ENCODE measurements around the gene SPOP. TPM values are rescaled to one million over a fixed set of nuclear protein-coding genes. Genes with fewer than 3 reads are reported as not detected.

SPOP gene
- total RNA-seq, 1 donor from 2014 or later = 63.9 TPM

GRCh38 chr17:49690256-49690655 lies 12.4 kb upstream of the SPOP start:
- Mint-ChIP-seq H3K36me3 (ENCODE audit: unreplicated experiment) (no peaks in the 10 kb centered on the region), H3K27ac (ENCODE audit: unreplicated experiment) (no peak overlapping the region), H3K4me3 (ENCODE audit: unreplicated experiment) (no peak overlapping the region), H3K27me3 (ENCODE audit: unreplicated experiment) (no peaks in the 10 kb centered on the region), H3K9me3 (ENCODE audit: unreplicated experiment) (no peaks in the 10 kb centered on the region), H3K4me1 (ENCODE audit: unreplicated experiment) (peaks cover 16% of the 10 kb centered on the region)
- DNase-seq (ENCODE audit: extremely low spot score, unreplicated experiment) = no peak
- no peak for TF ChIP-seq CTCF (IDR thresholded peaks at IDR 0.05)

- DNase-seq (ENCODE audit: extremely low spot score, unreplicated experiment) = no peak
- Mint-ChIP-seq H3K4me3 (ENCODE audit: unreplicated experiment) (no peak overlapping the region), H3K27me3 (ENCODE audit: unreplicated experiment) (no peaks in the 10 kb centered on the region), H3K4me1 (ENCODE audit: unreplicated experiment) (peaks cover 16% of the 10 kb centered on the region), H3K27ac (ENCODE audit: unreplicated experiment) (peak overlapping the region; percentile 12), H3K9me3 (ENCODE audit: unreplicated experiment) (no peaks in the 10 kb centered on the region), H3K36me3 (ENCODE audit: unreplicated experiment) (no peaks in the 10 kb centered on the region)
- TF ChIP-seq CTCF (IDR thresholded peaks at IDR 0.05) = no peak
Measured at GRCh38 chr17:49688848-49689247, 11.0 kb upstream of the SPOP start.

GRCh38 chr17:49687878-49688491 lies 10.1 kb upstream of the SPOP start:
- Mint-ChIP-seq H3K36me3 (ENCODE audit: unreplicated experiment) (no peaks in the 10 kb centered on the region), H3K27ac (ENCODE audit: unreplicated experiment) (peak overlapping the region; percentile 78), H3K9me3 (ENCODE audit: unreplicated experiment) (no peaks in the 10 kb centered on the region), H3K4me1 (ENCODE audit: unreplicated experiment) (peaks cover 16% of the 10 kb centered on the region), H3K4me3 (ENCODE audit: unreplicated experiment) (no peak overlapping the region), H3K27me3 (ENCODE audit: unreplicated experiment) (no peaks in the 10 kb centered on the region)
- no peak for DNase-seq (ENCODE audit: extremely low spot score, unreplicated experiment)
- no peak for TF ChIP-seq CTCF (IDR thresholded peaks at IDR 0.05)

GRCh38 chr17:49681106-49681979 lies 3.4 kb upstream of the SPOP start:
- H3K4me3 Mint-ChIP-seq (ENCODE audit: unreplicated experiment) = no peak overlapping the region
- no peaks in the 10 kb centered on the region for H3K9me3 Mint-ChIP-seq (ENCODE audit: unreplicated experiment)
- H3K27ac Mint-ChIP-seq (ENCODE audit: unreplicated experiment) = no peak overlapping the region
- DNase-seq (ENCODE audit: extremely low spot score, unreplicated experiment) = no peak
- no peaks in the 10 kb centered on the region for H3K36me3 Mint-ChIP-seq (ENCODE audit: unreplicated experiment)
- TF ChIP-seq CTCF (IDR thresholded peaks at IDR 0.05) = no peak
- peaks cover 15% of the 10 kb centered on the region for H3K4me1 Mint-ChIP-seq (ENCODE audit: unreplicated experiment)
- H3K27me3 Mint-ChIP-seq (ENCODE audit: unreplicated experiment) = peaks cover 5% of the 10 kb centered on the region

GRCh38 chr17:49680314-49680713 lies 2.4 kb upstream of the SPOP start:
- H3K27ac Mint-ChIP-seq (ENCODE audit: unreplicated experiment) = no peak overlapping the region
- H3K4me3 Mint-ChIP-seq (ENCODE audit: unreplicated experiment) = no peak overlapping the region
- peaks cover 5% of the 10 kb centered on the region for H3K27me3 Mint-ChIP-seq (ENCODE audit: unreplicated experiment)
- H3K4me1 Mint-ChIP-seq (ENCODE audit: unreplicated experiment) = peaks cover 24% of the 10 kb centered on the region
- DNase-seq (ENCODE audit: extremely low spot score, unreplicated experiment) = no peak
- H3K36me3 Mint-ChIP-seq (ENCODE audit: unreplicated experiment) = peaks cover 1% of the 10 kb centered on the region
- TF ChIP-seq CTCF (IDR thresholded peaks at IDR 0.05) = no peak
- H3K9me3 Mint-ChIP-seq (ENCODE audit: unreplicated experiment) = no peaks in the 10 kb centered on the region

All from osteocyte (in vitro differentiated cells).